RWPE2 (cell line): Measurements from ENCODE around the gene WWOX.
"Not testable (repeated sequence)": the region's sequence is repeated elsewhere in the genome, so short reads cannot be mapped to it uniquely, and the experiment has no call there.

Source experiments
- ATAC-seq: fragments of 200-7000 bp; cut with Tn5 transposase; 3 replicates; pipeline ENCODE4 v1.9.1; 2021; ENCODE audit warnings: low read depth
- DNase-seq: peaks from one replicate; pipeline ENCODE4 v3.0.0-alpha.2; 2020; ENCODE audit warnings: low spot score
- H3K27ac ChIP-seq: fragments of 450-650 bp; 2 replicates; pipeline ENCODE4 v1.5.1; 2017; ENCODE audit warnings: mild to moderate bottlenecking; ENCODE audit not compliant: poor library complexity, severe bottlenecking
- H3K27me3 ChIP-seq: fragments of 250-450 bp; sonication (Bioruptor Pico); 2 replicates; pipeline ENCODE4 v1.5.1; 2021; ENCODE audit warnings: mild to moderate bottlenecking, moderate library complexity; ENCODE audit not compliant: insufficient read depth, poor library complexity, severe bottlenecking
- H3K36me3 ChIP-seq: fragments of 250-450 bp; sonication (Bioruptor Pico); 2 replicates; pipeline ENCODE4 v1.5.1; 2020; ENCODE audit warnings: low read depth, mild to moderate bottlenecking, moderate library complexity
- H3K4me1 ChIP-seq: fragments of 250-450 bp; sonication (Bioruptor Pico); 2 replicates; pipeline ENCODE4 v1.5.1; 2021; ENCODE audit warnings: mild to moderate bottlenecking, moderate library complexity; ENCODE audit not compliant: insufficient read depth, poor library complexity, severe bottlenecking
- H3K4me3 ChIP-seq: fragments of 250-450 bp; sonication (Bioruptor Pico); 2 replicates; pipeline ENCODE4 v1.5.1; 2021; ENCODE audit warnings: mild to moderate bottlenecking, moderate library complexity; ENCODE audit not compliant: severe bottlenecking
- H3K9me3 ChIP-seq: fragments of 250-450 bp; sonication (Bioruptor Pico); 2 replicates; pipeline ENCODE4 v1.5.1; 2021; ENCODE audit warnings: mild to moderate bottlenecking, moderate library complexity; ENCODE audit not compliant: severe bottlenecking
- CTCF ChIP-seq: fragments of 450-650 bp; IDR thresholded peaks from one replicate; pipeline ENCODE4 v1.5.1; 2017; ENCODE audit warnings: mild to moderate bottlenecking, moderate library complexity; ENCODE audit not compliant: poor library complexity, severe bottlenecking

WWOX gene

GRCh38 chr16:78099271-78100111 is at the start of gene WWOX:
TSS of gene WWOX (plus strand) at chr16:78099654.
- Histone ChIP-seq H3K4me3 (peak within 1 kb of the TSS; percentile 58), H3K9me3 (no peaks in the 10 kb centered on the region), H3K27me3 (no peaks in the 10 kb centered on the region), H3K4me1 (peaks cover 8% of the 10 kb centered on the region), H3K36me3 (no peaks in the 10 kb centered on the region), H3K27ac (peak within 1 kb of the TSS; percentile 79)
- ATAC-seq (peak; percentile 91), DNase-seq (peak; percentile 95)
- peak; percentile 97 for TF ChIP-seq CTCF

GRCh38 chr16:78050734-78051400 is 48.6 kb upstream of the WWOX start:
- Histone ChIP-seq H3K36me3 (no peaks in the 10 kb centered on the region), H3K4me3 (no peak overlapping the region), H3K27ac (no peak overlapping the region), H3K4me1 (no peaks in the 10 kb centered on the region), H3K9me3 (no peaks in the 10 kb centered on the region), H3K27me3 (peaks cover 3% of the 10 kb centered on the region)
- ATAC-seq: no peak
- TF ChIP-seq CTCF: no peak
- no peak for DNase-seq

GRCh38 chr16:78057803-78058564 is 41.5 kb upstream of the WWOX start:
- H3K36me3 ChIP-seq: no peaks in the 10 kb centered on the region
- H3K4me1 ChIP-seq: no peaks in the 10 kb centered on the region
- no peak for TF ChIP-seq CTCF
- no peak for DNase-seq
- H3K27me3 ChIP-seq: no peaks in the 10 kb centered on the region
- no peaks in the 10 kb centered on the region for H3K9me3 ChIP-seq
- ATAC-seq: no peak
- no peak overlapping the region for H3K27ac ChIP-seq
- H3K4me3 ChIP-seq: no peak overlapping the region

- not testable (repeated sequence) for ATAC-seq, H3K27me3 ChIP-seq, H3K4me1 ChIP-seq, DNase-seq, H3K36me3 ChIP-seq, H3K27ac ChIP-seq, H3K9me3 ChIP-seq, H3K4me3 ChIP-seq
Measured at GRCh38 chr16:78059806-78060205, 39.6 kb upstream of the WWOX start.

GRCh38 chr16:78060295-78060694 is 39.2 kb upstream of the WWOX start:
- Histone ChIP-seq H3K27me3 (peaks cover 5% of the 10 kb centered on the region), H3K9me3 (no peaks in the 10 kb centered on the region), H3K4me3 (no peak overlapping the region), H3K27ac (no peak overlapping the region), H3K4me1 (no peaks in the 10 kb centered on the region), H3K36me3 (no peaks in the 10 kb centered on the region)
- ATAC-seq: no peak
- no peak for TF ChIP-seq CTCF
- no peak for DNase-seq
